ENCODE results near the gene LCMT1.

The LCMT1 gene

DNA sequence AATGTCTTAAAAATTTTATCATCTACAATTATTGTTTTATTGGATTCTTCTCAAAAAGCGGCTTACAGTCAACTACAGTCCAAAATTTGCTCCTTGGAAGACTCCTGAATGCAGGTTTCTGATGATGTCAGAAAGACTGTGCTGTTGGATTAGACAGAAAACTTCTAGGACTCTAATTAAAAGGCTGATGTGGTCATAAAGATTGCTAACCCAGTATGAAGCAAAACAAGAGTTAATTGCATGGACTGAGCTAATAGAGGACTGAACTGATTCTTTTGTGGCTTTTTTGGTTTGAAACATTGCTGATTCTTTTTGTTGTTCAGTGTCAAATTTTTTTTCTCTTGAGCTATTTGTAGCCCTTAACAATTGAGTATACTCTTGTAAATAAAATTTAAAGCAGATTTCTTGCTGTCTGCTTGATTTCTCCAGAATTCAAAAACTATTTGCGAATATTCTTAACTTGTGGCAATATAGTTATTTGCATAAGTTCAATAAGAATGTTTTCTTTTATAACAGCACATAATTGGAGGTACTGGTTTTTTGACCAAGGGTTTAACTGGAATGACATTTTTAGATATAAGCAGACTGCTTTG lies 33.1 kb upstream of the LCMT1 start:
- no peak overlapping the region for H3K4me3 ChIP-seq (replicated peaks; ENCODE audit: insufficient read depth, low read length)
- no peak for DNase-seq (ENCODE audit: low read depth in 1 of 2, low spot score in 1 of 2)
- no peak for TF ChIP-seq POLR2AphosphoS5 (IDR thresholded peaks at IDR 0.05; ENCODE audit: low read depth)
- TF ChIP-seq, protein P1, sequence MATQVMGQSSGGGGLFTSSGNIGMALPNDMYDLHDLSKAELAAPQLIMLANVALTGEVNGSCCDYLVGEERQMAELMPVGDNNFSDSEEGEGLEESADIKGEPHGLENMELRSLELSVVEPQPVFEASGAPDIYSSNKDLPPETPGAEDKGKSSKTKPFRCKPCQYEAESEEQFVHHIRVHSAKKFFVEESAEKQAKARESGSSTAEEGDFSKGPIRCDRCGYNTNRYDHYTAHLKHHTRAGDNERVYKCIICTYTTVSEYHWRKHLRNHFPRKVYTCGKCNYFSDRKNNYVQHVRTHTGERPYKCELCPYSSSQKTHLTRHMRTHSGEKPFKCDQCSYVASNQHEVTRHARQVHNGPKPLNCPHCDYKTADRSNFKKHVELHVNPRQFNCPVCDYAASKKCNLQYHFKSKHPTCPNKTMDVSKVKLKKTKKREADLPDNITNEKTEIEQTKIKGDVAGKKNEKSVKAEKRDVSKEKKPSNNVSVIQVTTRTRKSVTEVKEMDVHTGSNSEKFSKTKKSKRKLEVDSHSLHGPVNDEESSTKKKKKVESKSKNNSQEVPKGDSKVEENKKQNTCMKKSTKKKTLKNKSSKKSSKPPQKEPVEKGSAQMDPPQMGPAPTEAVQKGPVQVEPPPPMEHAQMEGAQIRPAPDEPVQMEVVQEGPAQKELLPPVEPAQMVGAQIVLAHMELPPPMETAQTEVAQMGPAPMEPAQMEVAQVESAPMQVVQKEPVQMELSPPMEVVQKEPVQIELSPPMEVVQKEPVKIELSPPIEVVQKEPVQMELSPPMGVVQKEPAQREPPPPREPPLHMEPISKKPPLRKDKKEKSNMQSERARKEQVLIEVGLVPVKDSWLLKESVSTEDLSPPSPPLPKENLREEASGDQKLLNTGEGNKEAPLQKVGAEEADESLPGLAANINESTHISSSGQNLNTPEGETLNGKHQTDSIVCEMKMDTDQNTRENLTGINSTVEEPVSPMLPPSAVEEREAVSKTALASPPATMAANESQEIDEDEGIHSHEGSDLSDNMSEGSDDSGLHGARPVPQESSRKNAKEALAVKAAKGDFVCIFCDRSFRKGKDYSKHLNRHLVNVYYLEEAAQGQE (IDR thresholded peaks at IDR 0.05; ENCODE audit: insufficient replicate concordance, low read depth) = no peak
- TF ChIP-seq SPI1 (IDR thresholded peaks at IDR 0.05; ENCODE audit: borderline replicate concordance, low read depth) = no peak
- TF ChIP-seq, protein P2, sequence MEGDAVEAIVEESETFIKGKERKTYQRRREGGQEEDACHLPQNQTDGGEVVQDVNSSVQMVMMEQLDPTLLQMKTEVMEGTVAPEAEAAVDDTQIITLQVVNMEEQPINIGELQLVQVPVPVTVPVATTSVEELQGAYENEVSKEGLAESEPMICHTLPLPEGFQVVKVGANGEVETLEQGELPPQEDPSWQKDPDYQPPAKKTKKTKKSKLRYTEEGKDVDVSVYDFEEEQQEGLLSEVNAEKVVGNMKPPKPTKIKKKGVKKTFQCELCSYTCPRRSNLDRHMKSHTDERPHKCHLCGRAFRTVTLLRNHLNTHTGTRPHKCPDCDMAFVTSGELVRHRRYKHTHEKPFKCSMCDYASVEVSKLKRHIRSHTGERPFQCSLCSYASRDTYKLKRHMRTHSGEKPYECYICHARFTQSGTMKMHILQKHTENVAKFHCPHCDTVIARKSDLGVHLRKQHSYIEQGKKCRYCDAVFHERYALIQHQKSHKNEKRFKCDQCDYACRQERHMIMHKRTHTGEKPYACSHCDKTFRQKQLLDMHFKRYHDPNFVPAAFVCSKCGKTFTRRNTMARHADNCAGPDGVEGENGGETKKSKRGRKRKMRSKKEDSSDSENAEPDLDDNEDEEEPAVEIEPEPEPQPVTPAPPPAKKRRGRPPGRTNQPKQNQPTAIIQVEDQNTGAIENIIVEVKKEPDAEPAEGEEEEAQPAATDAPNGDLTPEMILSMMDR (IDR thresholded peaks at IDR 0.05; ENCODE audit: insufficient read depth, low read length) = no peak
- TF ChIP-seq GABPA (IDR thresholded peaks at IDR 0.05; ENCODE audit: low read depth) = no peak
- no peaks in the 10 kb centered on the region for H3K27me3 ChIP-seq (ENCODE audit: insufficient read depth, poor library complexity, severe bottlenecking)
- H3K27ac ChIP-seq (replicated peaks) = no peak overlapping the region

DNA sequence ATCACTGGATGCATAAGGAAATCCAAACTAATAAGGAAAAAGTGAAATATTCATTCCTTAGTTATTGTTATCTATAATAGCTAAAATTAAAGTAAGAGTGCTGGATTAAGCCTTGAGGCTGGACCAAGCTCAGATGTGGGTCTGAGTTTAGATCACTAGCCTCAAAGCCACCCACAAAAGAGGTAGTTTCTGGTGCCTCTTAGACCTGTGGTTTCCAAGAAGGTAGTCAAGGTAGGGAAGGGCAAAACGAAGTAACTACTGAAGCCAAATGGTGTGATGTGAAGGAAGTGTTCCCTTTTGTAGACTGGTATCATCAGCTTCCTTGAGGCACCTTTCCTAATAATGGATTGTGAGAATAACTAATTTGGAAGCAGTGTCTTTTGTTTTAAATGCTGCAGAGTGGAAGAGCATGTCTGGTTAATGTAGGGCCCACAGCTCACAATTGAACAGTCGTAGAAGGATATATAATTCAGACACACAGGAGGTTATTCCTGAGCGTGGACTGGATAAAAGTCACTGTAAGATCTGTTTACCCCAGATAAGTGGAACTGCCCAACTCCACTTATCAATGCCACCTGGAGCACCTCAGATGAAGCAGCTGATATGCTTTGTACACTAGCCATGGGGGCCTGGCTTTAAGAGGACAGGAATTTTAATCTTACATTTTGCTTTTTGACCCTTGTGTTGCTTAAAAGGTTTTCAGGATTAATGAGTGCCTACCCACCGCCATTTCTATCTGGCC lies 31.7 kb upstream of the LCMT1 start:
- Histone ChIP-seq H3K27me3 (ENCODE audit: insufficient read depth, poor library complexity, severe bottlenecking) (no peaks in the 10 kb centered on the region), H3K27ac (replicated peaks) (no peak overlapping the region), H3K4me3 (replicated peaks; ENCODE audit: insufficient read depth, low read length) (no peak overlapping the region)
- TF ChIP-seq SPI1 (IDR thresholded peaks at IDR 0.05; ENCODE audit: borderline replicate concordance, low read depth) (no peak), POLR2AphosphoS5 (IDR thresholded peaks at IDR 0.05; ENCODE audit: low read depth) (no peak), GABPA (IDR thresholded peaks at IDR 0.05; ENCODE audit: low read depth) (no peak)
- TF ChIP-seq, protein P1 (IDR thresholded peaks at IDR 0.05; ENCODE audit: insufficient replicate concordance, low read depth) = no peak
- TF ChIP-seq, protein P2 (IDR thresholded peaks at IDR 0.05; ENCODE audit: insufficient read depth, low read length) = no peak
- DNase-seq (ENCODE audit: low read depth in 1 of 2, low spot score in 1 of 2) = no peak

DNA sequence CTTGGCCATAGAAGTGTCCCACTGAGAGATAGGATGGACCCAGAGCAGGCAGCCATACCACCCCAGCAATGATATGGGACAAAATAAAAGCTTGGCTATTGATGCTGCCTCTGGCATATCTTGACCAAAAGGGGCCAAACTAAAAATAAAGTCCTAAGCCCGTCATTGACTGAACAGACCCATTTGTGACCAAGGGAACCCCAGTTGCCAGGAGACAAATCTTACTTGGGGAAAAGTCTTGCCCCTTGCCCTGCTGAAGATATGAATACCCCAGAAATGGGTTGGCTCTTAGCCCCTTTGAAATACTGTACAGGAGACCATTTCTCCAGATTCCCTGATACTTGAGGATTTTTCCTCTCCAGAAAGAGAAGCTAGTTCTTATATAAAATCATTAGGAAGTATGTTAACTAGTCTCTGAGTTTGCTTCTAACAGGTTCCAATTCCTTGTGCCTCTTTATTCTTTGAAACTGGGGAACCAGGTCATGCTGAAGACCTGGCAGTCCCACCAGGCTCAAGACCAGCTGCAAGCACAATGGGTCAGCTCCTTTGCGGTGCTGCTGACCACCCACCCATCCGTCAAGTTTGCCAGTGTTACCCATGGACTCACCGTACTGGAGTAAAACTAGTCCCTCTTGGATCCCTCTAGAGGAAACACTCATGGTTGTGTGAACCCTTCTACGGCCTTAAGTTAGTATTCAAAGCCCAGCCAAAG lies 31.0 kb upstream of the LCMT1 start:
- TF ChIP-seq GABPA (IDR thresholded peaks at IDR 0.05; ENCODE audit: low read depth) (no peak), SPI1 (IDR thresholded peaks at IDR 0.05; ENCODE audit: borderline replicate concordance, low read depth) (no peak), POLR2AphosphoS5 (IDR thresholded peaks at IDR 0.05; ENCODE audit: low read depth) (no peak)
- TF ChIP-seq, protein P1 (IDR thresholded peaks at IDR 0.05; ENCODE audit: insufficient replicate concordance, low read depth) = no peak
- DNase-seq (ENCODE audit: low read depth in 1 of 2, low spot score in 1 of 2) = no peak
- no peak overlapping the region for H3K27ac ChIP-seq (replicated peaks)
- no peak overlapping the region for H3K4me3 ChIP-seq (replicated peaks; ENCODE audit: insufficient read depth, low read length)
- no peaks in the 10 kb centered on the region for H3K27me3 ChIP-seq (ENCODE audit: insufficient read depth, poor library complexity, severe bottlenecking)
